ENCODE data around the gene C1R.

The C1R gene

GRCh38 chr12:7099290-7099996 lies 7.2 kb upstream of the C1R start:
- no peak overlapping the region for H3K4me2 ChIP-seq (ENCODE audit: low read depth, low read length)

GRCh38 chr12:7096979-7097378 lies 4.7 kb upstream of the C1R start:
- DNase-seq: no peak
- Histone ChIP-seq H2AFZ (ENCODE audit: low read length) (no peak overlapping the region), H3K9me2 (replicated peaks; ENCODE audit: insufficient read depth, low read length) (no peaks in the 10 kb centered on the region), H3K4me1 (ENCODE audit: low read length) (peaks cover 2% of the 10 kb centered on the region; the same call in 1 of the 2 replicates), H3K4me3 (ENCODE audit: low read length) (no peak overlapping the region), H3K27me3 (replicated peaks; ENCODE audit: insufficient read depth, low read length) (no peaks in the 10 kb centered on the region), H3K36me3 (replicated peaks; ENCODE audit: insufficient read depth, low read length) (no peaks in the 10 kb centered on the region), H3K9ac (ENCODE audit: low read length) (no peak overlapping the region), H4K20me1 (ENCODE audit: insufficient read depth, low read length) (no peaks in the 10 kb centered on the region), H3K27ac (ENCODE audit: low read length) (no peak overlapping the region), H3K9me3 (replicated peaks; ENCODE audit: insufficient read depth, low read length) (no peaks in the 10 kb centered on the region), H3F3A (ENCODE audit: insufficient read depth, low read length) (no peaks in the 10 kb centered on the region), H3K79me2 (ENCODE audit: low read length) (no peaks in the 10 kb centered on the region), H3K4me2 (ENCODE audit: low read depth, low read length) (no peak overlapping the region)
- no peak for TF ChIP-seq EZH2 (optimal IDR thresholded peaks at IDR 0.05; ENCODE audit: low read depth, low read length)
- TF ChIP-seq CTCF (IDR thresholded peaks at IDR 0.05; ENCODE audit: low read length): no peak
- no peak for TF ChIP-seq EZH2phosphoT487 (IDR thresholded peaks at IDR 0.05; ENCODE audit: low read length)

More at GRCh38 chr12:7099290-7099996, 7.2 kb upstream of the C1R start:
- Histone ChIP-seq H3K9me2 (replicated peaks; ENCODE audit: insufficient read depth, low read length) (no peaks in the 10 kb centered on the region), H3K27me3 (replicated peaks; ENCODE audit: insufficient read depth, low read length) (no peaks in the 10 kb centered on the region), H3K79me2 (ENCODE audit: low read length) (no peaks in the 10 kb centered on the region), H3K9me3 (replicated peaks; ENCODE audit: insufficient read depth, low read length) (no peaks in the 10 kb centered on the region), H3K27ac (ENCODE audit: low read length) (no peak overlapping the region), H3K4me3 (ENCODE audit: low read length) (no peak overlapping the region), H3K36me3 (replicated peaks; ENCODE audit: insufficient read depth, low read length) (no peaks in the 10 kb centered on the region), H4K20me1 (ENCODE audit: insufficient read depth, low read length) (no peaks in the 10 kb centered on the region), H3K9ac (ENCODE audit: low read length) (no peak overlapping the region), H3F3A (ENCODE audit: insufficient read depth, low read length) (no peaks in the 10 kb centered on the region), H2AFZ (ENCODE audit: low read length) (no peak overlapping the region), H3K4me1 (ENCODE audit: low read length) (no peaks in the 10 kb centered on the region)
- no peak for DNase-seq
- TF ChIP-seq EZH2phosphoT487 (IDR thresholded peaks at IDR 0.05; ENCODE audit: low read length): no peak
- TF ChIP-seq CTCF (IDR thresholded peaks at IDR 0.05; ENCODE audit: low read length): no peak
- TF ChIP-seq EZH2 (optimal IDR thresholded peaks at IDR 0.05; ENCODE audit: low read depth, low read length): no peak

- H4K20me1 ChIP-seq (ENCODE audit: insufficient read depth, low read length): no peaks in the 10 kb centered on the region
- H3K36me3 ChIP-seq (replicated peaks; ENCODE audit: insufficient read depth, low read length): no peaks in the 10 kb centered on the region
- no peak overlapping the region for H3K4me2 ChIP-seq (ENCODE audit: low read depth, low read length)
Observed at GRCh38 chr12:7096006-7096932, 4.0 kb upstream of the C1R start.

More at GRCh38 chr12:7096006-7096932, 4.0 kb upstream of the C1R start:
- H3K9me2 ChIP-seq (replicated peaks; ENCODE audit: insufficient read depth, low read length): no peaks in the 10 kb centered on the region
- H3K9ac ChIP-seq (ENCODE audit: low read length): no peak overlapping the region
- H3K27ac ChIP-seq (ENCODE audit: low read length): no peak overlapping the region
- H2AFZ ChIP-seq (ENCODE audit: low read length): no peak overlapping the region
- DNase-seq: no peak
- no peaks in the 10 kb centered on the region for H3F3A ChIP-seq (ENCODE audit: insufficient read depth, low read length)
- no peaks in the 10 kb centered on the region for H3K79me2 ChIP-seq (ENCODE audit: low read length)
- H3K9me3 ChIP-seq (replicated peaks; ENCODE audit: insufficient read depth, low read length): no peaks in the 10 kb centered on the region
- peaks cover 5% of the 10 kb centered on the region; the same call in 1 of the 2 replicates for H3K4me1 ChIP-seq (ENCODE audit: low read length)
- no peaks in the 10 kb centered on the region for H3K27me3 ChIP-seq (replicated peaks; ENCODE audit: insufficient read depth, low read length)
- TF ChIP-seq CTCF (IDR thresholded peaks at IDR 0.05; ENCODE audit: low read length): no peak
- no peak for TF ChIP-seq EZH2 (optimal IDR thresholded peaks at IDR 0.05; ENCODE audit: low read depth, low read length)
- no peak for TF ChIP-seq EZH2phosphoT487 (IDR thresholded peaks at IDR 0.05; ENCODE audit: low read length)
- H3K4me3 ChIP-seq (ENCODE audit: low read length): no peak overlapping the region

All from MM.1S (cell line).